ENCODE results near the gene RPL29.
A peak's percentile ranks its signal among the peaks of the same experiment; 100 is the strongest.

RPL29 gene

DNA sequence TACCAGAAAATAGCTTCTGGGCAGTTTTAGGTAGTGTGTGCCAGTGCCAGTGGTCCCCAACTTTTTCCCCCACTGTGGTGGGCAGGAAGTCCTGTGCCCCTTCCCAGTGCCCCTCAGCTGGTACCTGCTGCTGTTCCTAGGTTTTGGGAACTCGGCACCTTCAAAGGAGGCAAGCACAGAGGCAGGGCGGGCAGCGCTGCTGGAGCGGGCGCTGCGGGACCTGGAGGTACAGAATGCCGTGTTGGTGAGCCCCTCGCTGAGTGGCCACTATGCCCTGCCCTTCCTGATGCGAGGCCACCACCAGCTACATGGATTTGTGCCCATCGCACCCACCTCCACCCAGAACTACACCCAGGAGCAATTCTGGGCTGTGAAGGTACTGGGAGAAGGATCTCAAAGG is 15.4 kb downstream of the RPL29 start:
- no peak for DNase-seq

DNA sequence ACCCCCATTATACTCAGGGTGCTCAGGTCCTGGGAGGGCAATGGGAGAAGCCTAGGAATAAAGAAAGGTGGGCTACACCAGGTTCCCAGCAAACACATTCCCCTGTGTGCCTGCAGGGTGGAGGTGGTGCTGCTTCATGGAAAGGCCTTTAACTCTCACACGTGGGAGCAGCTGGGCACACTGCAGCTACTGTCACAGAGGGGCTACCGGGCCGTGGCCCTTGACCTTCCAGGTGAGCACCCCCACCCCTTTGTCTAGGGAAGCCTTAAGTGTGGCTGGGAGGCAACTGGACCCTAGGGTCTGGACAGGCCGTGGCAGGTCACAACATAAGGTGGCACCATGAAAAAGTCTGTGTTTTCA is 17.6 kb downstream of the RPL29 start:
- DNase-seq = no peak

- DNase-seq = no peak
Observed at GRCh38 chr3:51977446-51978142, 18.1 kb downstream of the RPL29 start.

- DNase-seq = no peak
Observed at GRCh38 chr3:51975852-51976549, 19.7 kb downstream of the RPL29 start.

GRCh38 chr3:51974963-51975851 is 20.5 kb downstream of the RPL29 start, which contains the start of gene ABHD14A:
Gene ABHD14A, plus strand, starts transcription at chr3:51975064. Its CDS starts 72 bp downstream, at chr3:51975136.
- peak; percentile 65 for DNase-seq

DNA sequence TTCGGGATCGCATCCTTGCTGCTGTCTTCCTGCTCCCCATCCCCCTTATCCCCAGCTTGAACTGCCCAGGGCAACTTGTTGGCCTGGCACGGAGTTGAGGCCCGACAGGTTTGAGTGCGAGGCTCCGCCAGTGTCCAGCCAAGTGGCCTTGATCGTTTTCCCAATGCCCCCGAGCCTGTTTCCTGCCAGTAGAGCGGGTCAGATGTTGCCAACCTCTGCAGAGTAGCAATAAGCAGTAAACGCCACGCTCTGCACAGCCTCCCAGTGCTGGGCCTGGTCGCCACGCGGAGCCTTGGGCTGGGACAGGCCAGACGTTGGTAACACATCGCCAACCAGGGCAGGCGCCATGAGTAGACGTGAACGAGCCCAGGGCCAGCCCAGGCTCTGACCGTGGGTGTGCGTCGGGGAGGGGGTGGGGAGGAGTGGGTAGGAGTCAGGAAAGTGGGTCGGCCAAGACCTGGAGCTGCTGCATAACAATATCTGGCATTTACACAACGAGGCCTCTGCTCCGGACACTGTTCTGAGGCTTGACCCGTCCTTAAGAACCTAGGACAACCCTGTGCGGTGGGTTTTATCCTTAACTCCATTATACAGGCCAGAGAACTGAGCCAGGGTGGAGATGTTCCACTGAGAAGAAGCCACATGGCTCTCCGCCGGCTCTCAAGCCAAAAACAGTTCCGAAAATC is 21.3 kb downstream of the RPL29 start:
- no peak for DNase-seq

DNA sequence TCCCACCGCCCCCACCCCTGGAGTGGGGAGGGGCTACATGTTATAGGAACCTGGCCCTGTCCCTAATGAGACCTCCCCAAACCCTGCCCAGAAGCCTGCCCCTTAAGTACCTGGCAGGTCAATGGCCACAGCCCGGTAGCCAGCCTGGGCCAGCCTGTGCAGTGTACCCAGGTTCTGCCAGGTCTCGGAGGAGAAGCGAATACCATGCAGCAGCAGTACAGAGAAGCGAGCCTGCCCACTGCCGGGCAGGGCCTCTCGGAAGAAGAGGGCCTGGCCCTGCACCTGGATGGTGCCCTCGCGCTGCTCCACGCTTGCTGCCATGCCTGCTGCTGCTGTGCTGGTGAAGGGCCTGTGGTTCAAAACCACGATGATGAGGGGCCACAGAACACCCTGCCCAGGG is 24.3 kb downstream of the RPL29 start:
- DNase-seq = no peak

DNA sequence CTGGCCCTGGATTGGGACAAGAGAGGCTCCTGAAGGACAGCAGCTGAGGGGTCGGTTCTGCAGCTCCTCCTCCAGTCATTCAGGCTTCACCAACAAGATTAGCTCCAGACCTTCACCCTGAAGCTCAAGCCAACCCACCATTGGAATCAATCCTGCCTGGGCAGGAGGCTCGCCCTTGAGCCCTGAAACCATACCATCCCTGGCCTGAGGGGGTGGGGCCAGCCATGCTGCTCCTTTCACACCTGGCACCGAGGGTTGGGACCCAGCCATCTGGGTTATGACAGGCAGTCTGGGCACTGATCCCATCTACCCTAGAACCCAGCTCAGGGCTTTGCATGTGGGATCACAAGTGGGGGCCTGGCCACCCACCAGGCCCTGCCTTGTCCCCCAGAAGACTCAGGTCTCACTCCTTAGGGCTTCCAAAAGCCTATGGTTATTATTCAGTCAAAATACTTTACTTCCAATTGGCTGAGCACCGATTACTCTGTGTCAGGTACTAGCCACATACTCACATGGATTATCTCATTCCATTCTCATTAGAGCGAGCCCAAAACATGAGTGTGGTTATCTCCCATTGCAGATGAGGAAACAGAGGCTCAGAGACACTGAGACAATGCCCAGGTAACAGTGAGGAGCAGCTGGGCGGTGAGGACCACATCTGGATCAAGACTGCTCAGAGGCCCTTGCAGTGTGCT is 24.9 kb downstream of the RPL29 start:
- no peak for DNase-seq

GRCh38 chr3:51969841-51970240 is 25.9 kb downstream of the RPL29 start:
- no peak for DNase-seq

DNA sequence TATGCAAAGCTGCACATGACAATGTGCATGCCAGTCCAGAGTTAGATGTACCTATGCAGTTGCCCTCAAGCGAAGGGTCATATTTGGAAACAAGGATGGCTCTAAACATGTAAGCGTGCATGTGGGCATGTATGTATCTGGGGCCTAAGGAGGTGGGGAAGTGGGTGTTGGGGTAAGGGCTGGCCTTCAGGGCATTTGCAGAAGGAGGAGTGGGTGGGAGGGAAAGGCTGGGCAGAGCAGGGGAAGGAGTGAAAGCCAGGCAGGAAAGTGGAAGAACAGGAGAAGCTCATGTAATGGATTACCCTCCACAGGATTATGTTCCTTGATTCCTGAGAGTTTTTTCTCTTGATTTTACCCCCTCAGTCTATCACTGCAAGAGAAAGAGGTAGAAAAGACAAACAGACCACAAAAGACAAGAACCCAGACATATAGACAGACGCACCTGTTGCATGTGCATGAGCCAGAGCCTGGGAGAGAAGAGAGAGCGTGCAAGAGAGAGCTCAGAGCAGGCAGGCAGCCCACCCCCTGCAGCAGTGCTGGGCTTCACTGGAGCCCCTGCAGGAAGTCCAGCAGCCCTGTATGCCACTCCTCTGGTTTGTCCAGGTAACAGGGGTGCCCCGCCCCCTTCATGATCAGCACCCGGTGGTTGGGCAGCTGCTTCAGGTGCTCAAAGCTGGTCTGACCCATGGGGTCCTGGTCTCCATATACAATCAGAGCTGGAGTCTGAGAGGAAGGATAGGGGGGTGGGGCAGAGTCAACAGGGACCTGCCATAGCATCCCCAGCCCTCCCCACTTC is 26.6 kb downstream of the RPL29 start:
- DNase-seq = no peak

GRCh38 chr3:51968170-51968775 is 27.4 kb downstream of the RPL29 start:
- DNase-seq = no peak

- DNase-seq = no peak
Observed at GRCh38 chr3:51967384-51968169, 28.1 kb downstream of the RPL29 start, which contains the start of gene PCBP4. Gene PCBP4, minus strand, starts transcription at chr3:51967454. Its CDS starts 6,214 bp downstream, at chr3:51961240.

DNA sequence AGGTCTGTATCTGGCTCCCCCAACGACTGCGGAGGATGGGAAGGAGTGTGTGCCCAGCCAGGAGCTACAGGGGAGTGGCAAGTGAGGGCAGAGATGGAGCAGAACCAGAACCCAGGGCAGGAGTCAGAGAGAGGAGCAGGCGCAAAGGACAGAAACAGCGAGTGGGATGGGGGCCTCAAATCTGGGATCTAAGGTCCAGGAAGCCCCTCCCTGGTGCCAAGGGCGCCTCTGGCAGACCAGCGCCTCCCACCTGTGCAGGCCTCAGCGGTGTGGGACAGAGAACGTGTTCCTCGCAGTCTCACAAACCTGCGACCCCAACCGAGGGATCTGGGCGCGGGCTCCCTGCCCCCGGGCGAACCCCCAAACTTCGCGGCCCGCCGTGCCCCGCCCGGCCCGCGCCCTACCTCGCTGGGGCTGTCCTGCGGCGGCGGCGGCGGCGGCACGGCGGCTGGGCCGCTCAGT is 28.7 kb downstream of the RPL29 start:
- no peak for DNase-seq

DNA sequence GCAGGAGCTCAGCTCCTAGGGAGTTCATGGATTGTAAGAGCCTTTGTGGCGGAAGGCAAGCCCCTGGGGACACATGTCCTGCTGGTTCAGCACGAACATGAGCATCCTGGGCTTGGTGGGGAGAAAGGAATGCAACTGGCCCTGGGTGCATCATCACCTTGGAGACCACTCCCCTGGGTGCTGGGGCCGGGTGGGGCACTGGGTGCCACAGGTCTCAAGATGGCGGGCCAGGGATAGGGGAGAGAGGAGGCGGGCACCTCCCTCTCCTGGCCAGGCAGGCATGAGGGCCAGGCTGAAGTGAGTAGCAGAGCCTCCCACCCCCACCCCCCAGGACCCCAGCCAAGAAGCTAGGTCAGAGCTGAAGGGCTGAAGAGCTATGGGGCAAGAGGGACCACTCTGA is 29.2 kb downstream of the RPL29 start:
- DNase-seq = no peak

DNA sequence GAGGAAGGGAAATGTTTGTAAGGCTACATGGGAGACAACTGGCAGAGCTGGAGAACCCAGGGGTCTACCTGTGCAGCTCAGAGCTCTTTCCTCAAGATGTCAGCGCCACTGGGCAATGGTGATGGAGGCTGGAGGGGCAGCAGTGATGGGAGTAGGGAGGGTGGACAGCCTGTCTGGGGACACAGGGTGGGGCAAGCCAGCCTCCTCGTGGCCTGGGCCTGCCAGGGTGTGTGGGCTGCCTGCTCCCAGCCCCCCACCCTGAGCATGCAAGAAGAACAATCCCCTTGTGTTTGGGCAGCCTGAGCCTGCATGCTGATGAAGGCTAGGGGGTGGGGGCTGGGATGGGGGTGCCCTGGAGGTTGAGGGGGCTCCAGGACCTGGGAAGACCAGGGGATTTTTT is 29.7 kb downstream of the RPL29 start:
- no peak for DNase-seq

DNA sequence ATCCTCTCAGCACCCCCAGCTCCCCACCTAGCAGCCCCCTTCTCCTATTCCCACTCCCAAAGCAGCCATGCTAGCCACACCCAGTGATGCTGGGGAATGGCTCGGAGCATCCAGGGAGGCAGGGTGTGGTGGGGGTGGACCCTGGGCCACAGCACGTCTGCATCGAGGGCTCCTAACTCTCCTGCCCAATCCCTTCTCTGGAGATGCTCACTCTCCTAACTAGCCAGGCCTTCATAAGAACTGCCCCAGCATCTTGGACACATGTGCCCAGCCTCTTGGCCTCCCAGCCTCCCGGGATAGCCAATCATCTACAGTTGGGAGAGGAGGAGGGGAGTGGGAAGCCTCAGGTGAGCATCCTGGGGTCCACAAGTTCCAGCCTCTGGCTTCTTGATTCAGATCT is 31.2 kb downstream of the RPL29 start:
- DNase-seq = no peak

GRCh38 chr3:51963951-51964451 is 31.7 kb downstream of the RPL29 start:
- DNase-seq = no peak

DNA sequence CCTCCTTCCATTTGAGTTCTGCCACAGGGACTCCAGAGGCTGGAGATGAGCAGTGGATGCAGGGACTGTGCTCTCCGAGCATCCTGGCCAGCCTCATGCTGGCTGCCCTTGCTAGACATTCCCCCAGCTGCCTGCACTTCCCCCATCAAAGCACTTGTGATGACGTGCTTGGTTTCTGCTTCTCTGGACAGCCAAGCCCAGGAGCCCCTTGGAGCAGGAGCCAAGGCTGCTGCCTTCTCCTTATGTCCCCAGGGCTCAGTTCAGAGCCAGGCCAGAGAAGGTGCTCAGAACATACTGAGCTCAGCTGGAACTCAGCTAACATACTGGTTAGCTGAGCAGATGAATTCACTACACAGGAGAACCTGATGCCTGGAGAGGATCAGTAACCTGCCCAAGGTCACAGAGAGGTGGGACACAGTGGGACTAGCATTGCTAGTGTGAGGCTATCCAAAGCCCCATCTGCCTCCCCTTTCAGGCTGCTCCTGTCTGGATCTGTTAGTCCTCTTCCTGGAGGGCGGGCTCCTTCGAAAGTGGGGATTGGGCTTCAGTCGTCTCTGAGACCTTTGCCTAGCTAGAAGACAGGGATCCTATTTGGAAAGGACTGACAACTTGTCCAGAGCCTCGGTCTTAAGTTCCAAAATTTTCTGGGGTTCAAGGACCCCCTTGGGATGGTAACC is 32.7 kb downstream of the RPL29 start:
- DNase-seq = no peak
